MM.1S (cell line): ENCODE data around the gene NSUN4.

ENCODE experiments used
- CTCF ChIP-seq: fragments of 300-600 bp; sonication (generic); IDR thresholded peaks from 2 replicates; pipeline ENCODE4 v1.5.1; 2016; ENCODE audit warnings: antibody characterized with exemption, low read length, mixed read lengths
- EZH2 ChIP-seq: fragments of 300-600 bp; sonication (generic); optimal IDR thresholded peaks from 2 replicates; pipeline ENCODE3; 2017; ENCODE audit warnings: low read depth, mild to moderate bottlenecking, antibody characterized with exemption, low read length, mixed read lengths
- EZH2phosphoT487 ChIP-seq: fragments of 300-600 bp; sonication (generic); IDR thresholded peaks from 2 replicates; pipeline ENCODE4 v1.6.1; 2018; ENCODE audit warnings: antibody characterized with exemption, low read length

GRCh38 chr1:46406881-46407608 lies 66.4 kb downstream of the NSUN4 start:
- TF ChIP-seq CTCF (no peak), EZH2 (no peak), EZH2phosphoT487 (no peak)
